ENCODE data around the gene POMT2. TPM values are rescaled to one million over a fixed set of nuclear protein-coding genes. Genes with fewer than 3 reads are reported as not detected.
"Not testable (repeated sequence)": the region's sequence is repeated elsewhere in the genome, so short reads cannot be mapped to it uniquely, and the experiment has no call there.

Gene POMT2
- polyA plus RNA-seq, 1 donor, result 22.8 TPM

GRCh38 chr14:77324816-77325745 is 4.4 kb upstream of the POMT2 start:
- DNase-seq, result no peak

DNA sequence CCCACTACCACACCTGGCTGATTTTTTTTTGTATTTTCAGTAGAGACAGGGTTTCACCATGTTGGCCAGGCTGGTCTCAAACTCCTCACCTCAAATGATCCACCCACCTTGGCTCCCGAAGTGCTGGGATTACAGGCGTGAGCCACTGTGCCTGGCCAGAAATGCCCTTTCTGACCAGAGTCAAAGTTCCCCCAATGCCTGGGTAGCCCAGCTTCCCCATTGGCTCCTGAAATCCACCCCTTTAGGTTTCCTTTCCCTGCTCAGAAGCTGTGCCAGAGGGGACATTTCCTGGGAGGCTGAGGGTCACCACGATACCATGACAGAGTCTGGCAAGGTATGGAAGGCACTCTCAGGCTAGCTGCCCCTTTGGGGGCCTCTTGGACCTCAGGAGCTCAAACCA is 3.6 kb upstream of the POMT2 start:
- DNase-seq, result no peak

DNA sequence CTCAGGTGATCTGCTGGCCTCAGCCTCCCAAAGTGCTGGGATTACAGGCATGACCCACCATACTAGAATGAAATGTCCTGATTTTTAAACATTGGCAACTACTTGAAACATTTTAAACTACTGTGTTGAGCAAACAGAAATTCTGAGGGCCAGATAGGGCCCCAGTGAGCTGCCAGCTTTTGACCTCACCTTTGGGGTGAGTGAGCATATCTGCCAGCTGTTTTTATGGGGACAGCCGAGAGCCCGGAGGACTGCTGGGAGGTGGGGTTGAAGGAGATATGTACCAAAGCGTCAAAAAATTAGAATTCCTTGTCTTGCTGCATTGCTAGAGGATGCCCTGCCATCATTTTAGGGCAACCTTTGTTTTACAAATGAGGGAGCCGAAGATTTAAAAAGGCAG is 2.9 kb upstream of the POMT2 start:
- DNase-seq, result no peak

- DNase-seq, result no peak
These were observed 2.3 kb upstream of the POMT2 start for GRCh38 chr14:77322951-77323350.

DNA sequence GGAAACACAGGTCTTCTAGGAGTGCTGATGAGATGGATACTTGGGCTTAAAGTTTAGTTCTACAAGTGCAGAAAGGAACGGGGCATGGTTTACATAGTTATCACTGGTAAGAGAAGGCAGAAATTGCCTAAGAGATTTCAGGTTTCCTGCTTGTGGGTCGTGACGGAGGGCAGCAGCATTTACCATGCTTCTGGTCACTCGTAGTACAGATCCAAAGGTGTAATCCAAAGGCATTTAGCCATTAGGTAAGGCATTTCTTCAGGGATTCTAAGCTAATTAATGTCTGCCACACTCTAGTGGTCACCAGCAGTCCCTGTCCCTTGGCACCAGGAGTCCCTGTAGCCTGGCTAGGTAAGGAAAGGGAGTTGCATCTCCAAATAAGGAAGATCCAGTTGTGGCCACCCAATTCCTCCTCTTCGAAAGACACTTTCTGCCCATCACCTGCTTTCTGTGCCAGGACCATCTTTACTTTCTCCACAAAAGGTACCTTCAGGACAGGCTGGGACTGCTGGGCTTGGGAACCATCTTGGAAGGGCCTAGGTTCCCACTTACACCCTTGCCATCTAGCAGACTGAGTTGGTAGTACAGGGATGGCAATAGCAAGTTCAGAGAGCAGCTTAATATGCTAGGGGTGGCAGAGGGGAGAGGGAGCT is 1.7 kb upstream of the POMT2 start:
- no peak for DNase-seq

- no peak for DNase-seq
These were observed 1.3 kb downstream of the POMT2 start for GRCh38 chr14:77319422-77319821.

- not testable (repeated sequence) for DNase-seq
These were observed 1.9 kb downstream of the POMT2 start for GRCh38 chr14:77318756-77319155.

DNA sequence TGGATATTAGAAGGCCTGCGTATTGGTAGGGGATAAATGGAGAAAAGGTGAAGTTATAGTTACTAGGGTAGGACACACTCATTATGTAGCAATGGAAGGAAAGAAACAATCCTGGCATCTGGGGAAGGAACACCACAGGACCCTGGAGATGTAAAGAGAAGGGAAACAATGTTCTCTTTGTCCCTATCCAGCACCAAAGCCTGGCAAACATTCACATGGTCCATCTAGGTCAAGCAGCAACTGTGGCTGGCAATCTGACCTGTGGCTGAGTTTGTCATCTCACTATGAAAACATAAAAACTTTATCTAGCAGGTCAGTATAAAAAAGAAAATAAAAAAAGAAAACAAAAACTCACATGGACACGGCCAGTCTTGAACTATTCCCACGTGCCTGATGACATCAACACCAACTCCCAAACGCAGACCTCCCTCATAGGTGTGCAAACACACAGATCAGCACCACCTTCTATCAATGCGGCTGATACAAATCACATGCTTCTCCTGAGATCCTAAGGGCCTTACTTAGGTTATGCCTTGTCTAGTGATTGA is 2.6 kb downstream of the POMT2 start:
- DNase-seq, result no peak

GRCh38 chr14:77316872-77317301 is 3.8 kb downstream of the POMT2 start:
- DNase-seq, result no peak

DNA sequence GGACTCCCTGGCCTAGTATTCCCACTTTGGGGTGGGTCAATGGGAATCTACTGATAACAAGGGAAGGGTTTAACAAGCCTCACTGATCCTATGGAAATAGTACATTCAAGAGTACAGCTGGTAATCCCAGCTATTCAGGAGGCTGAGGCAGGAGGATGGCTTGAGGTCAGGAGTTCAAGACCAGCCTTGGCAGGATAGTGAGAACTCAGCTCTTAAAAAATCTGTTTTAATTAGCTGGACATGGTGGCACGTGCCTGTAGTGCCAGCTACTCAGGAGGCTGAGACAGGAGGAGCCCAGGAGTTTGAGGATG is 4.5 kb downstream of the POMT2 start:
- no peak for DNase-seq

- DNase-seq, result no peak
These were observed 5.9 kb downstream of the POMT2 start for GRCh38 chr14:77314539-77315457.

- no peak for DNase-seq
These were observed 6.6 kb downstream of the POMT2 start for GRCh38 chr14:77314043-77314442.

GRCh38 chr14:77313371-77313770 is 7.3 kb downstream of the POMT2 start:
- DNase-seq, result no peak

DNA sequence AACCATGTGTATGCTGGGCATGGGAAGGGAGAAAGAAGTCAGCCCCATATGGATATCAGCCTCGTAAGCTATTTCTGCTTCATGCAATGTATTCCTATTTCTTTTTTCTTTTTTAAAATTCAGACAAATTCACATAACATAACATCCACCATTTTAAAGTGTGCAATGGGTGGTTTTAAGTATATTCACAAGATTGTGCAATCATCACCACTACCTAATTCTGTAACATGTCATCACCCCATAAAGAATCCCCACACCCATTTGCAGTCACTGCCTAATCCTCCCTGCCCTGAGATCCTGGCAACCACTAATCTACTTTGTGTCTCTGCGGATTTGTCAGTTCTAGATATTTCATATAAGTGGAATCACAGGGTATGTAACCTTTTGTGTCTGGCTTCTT is 9.5 kb downstream of the POMT2 start:
- DNase-seq, result no peak

GRCh38 chr14:77310026-77310425 is 10.7 kb downstream of the POMT2 start:
- no peak for DNase-seq

DNA sequence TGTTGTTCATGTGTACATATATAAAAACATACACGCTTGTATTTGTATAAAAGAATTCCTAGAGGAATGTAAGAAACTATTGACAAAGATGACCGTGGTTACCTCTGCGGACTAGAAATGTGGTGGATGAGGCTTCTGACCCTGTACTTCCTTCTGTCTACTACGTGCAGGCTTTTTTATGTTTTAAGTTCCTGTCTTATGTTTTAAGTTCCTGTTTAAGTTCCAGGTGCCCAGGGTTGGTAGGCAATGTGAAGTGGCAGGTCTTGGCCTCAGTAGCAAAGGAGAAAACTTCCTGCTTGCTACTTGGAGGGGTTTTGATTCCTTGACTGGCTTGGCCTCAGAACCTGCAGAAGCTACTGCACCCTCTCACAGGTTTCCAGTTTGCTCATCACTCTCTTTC is 11.6 kb downstream of the POMT2 start:
- no peak for DNase-seq

DNA sequence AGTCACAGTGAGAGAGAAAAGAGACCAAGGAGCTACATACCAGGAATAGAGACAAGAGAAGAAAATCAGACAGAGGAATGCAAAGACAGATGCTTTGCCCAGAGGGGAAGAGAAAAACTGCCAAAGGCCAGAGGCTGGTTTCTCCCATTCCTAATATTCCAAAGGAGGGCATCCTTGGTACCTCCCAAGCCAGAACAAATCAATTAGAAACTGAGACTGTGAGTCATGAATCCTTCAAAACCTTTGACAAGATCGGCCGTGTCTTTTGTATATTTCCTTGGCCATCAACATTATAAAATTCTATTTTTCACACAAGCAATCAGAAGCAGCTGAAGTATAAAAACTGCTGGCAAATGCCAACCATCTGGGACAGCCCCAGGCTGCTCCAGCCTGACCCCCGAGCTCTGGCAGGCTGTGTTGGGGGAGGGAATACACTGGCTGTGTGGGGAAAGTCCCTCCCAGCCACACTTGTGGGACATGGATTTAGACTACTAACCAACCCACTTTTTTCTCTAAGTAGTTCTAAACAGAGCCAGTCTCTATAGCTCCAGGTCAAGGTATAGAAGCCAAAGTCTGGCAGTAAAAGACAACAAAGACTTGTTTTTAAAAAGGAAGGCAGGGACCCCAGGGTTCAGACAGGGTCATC is 13.7 kb downstream of the POMT2 start:
- DNase-seq, result no peak

DNA sequence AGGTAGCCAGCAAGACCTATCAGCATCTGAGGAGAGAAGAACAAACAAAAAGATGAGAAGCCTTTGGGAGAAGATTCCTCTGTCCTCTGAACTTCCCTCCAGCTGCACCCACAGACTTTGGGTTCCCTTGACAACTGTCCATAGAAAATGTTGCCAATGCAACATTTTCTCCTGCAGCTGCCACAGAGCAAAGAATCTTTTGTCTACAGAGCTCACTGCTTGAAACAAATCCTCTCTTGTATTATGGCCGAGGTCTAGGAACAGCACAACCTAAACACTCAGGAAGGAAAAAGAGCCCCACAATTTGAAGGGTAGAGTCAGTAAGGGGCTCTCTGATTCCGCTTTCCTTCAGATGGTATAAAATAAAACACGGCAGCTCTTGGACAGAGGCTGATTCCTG is 14.3 kb downstream of the POMT2 start:
- DNase-seq, result no peak

DNA sequence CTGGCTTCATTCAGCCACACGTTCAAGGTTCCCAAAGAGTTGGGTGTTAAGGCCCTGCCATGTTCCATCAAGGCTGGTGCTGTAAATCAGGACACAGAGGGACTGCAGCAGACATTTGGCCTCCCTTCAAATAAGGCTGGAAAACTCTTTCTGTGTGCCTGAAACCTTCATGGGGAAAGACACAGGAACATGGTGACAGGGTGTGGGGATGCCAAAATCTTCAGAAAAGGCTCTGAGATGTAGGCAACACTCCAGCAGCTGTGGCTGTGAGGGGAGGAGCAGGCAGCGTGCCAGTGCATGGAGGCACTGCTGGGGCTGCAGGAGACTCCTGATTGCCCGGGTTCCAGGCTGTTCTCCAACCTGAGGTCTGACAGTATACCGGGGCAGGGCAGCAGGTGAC is 15.0 kb downstream of the POMT2 start:
- DNase-seq, result no peak

DNA sequence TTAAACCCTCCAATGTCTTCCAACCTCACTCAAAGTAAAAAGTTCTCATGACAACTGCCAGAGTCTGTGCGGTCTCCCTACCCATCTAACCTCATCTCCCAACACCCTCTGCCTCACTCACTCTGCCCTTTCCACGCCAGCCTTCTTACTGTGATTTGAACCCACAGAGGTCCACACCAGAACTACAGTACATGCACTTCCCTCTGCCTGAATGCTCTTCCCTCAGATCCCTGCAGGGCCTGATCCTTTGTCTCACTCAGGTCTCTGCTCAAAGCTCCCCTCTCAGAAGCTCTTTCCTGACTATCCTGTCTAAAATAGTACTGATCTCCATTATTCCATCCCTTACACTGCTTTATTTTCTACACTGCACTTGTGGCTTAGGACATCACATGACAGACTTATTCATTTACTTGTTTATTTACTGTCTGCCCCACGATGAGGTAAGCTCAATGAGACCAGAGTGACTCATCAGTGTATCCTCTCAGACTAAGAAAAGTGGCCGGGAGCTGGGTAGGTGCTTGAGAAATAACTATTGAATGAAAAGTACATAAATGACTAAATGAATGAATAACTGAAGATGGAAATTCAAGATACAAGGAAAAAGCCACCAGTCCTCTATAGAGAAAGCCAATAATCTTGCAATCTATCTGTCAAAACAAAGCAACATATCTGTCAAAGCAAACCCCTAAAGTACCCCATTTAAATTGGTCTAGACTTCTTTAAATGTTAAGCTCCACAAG is 17.1 kb downstream of the POMT2 start:
- DNase-seq, result no peak

DNA sequence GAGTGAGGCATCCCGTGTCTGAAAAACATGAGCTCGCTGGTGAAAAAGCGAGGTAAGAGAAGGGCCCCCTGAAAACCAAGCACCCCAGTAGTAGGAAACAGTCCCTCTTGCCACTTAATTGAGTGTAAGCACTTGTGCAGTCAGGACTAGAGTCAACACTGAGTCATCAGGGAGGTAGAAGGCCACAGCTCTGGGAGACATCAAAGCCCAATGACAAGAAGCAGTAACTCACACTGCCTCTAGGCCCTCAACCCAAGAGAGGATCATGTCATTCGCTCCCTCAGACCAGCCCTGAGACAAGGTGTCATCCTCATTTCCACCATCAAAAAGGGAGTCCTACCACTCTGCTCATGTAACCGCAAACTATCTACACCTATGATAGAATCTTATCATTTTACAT is 17.8 kb downstream of the POMT2 start:
- no peak for DNase-seq

GRCh38 chr14:77301103-77301502 is 19.6 kb downstream of the POMT2 start:
- peak; percentile 80 for DNase-seq

Measured in hindlimb muscle (tissue), 1 donor.